Measurements from ENCODE around the gene TAL2.

Gene TAL2

GRCh38 chr9:105656131-105656921 is 5.9 kb upstream of the TAL2 start:
- peak overlapping the region; percentile 77 for H3K4me3 ChIP-seq
- H3K27ac ChIP-seq = no peak overlapping the region
- TF ChIP-seq, protein P1, sequence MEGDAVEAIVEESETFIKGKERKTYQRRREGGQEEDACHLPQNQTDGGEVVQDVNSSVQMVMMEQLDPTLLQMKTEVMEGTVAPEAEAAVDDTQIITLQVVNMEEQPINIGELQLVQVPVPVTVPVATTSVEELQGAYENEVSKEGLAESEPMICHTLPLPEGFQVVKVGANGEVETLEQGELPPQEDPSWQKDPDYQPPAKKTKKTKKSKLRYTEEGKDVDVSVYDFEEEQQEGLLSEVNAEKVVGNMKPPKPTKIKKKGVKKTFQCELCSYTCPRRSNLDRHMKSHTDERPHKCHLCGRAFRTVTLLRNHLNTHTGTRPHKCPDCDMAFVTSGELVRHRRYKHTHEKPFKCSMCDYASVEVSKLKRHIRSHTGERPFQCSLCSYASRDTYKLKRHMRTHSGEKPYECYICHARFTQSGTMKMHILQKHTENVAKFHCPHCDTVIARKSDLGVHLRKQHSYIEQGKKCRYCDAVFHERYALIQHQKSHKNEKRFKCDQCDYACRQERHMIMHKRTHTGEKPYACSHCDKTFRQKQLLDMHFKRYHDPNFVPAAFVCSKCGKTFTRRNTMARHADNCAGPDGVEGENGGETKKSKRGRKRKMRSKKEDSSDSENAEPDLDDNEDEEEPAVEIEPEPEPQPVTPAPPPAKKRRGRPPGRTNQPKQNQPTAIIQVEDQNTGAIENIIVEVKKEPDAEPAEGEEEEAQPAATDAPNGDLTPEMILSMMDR (IDR thresholded peaks at IDR 0.05) = no peak
- DNase-seq (ENCODE audit: low spot score) = no peak

DNA sequence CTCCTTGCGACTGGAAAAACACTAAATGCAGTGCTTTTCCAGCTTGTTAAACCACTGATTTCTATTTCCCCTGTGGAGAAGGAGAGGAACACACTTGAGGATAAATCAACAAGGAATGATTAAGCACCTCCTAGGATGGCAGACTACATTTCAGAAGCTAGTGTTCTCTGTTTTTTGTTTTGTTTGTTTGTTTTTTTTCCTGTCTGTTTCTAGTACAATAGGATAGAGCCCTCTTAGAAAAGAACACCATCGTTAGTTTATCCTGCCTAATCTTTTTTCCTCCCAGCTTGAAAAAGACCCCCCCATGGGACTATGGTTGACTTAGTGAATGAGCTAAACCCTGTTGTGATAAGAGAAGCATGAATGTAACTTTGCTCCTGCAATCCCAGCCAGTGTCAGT is 3.9 kb upstream of the TAL2 start:
- Histone ChIP-seq H3K27ac (no peak overlapping the region), H3K4me3 (no peak overlapping the region)
- DNase-seq (ENCODE audit: low spot score) = no peak
- TF ChIP-seq, protein P1 (IDR thresholded peaks at IDR 0.05) = no peak

GRCh38 chr9:105661011-105661410 is 1.2 kb upstream of the TAL2 start:
- DNase-seq (ENCODE audit: low spot score) = no peak
- TF ChIP-seq, protein P1 (IDR thresholded peaks at IDR 0.05) = no peak
- Histone ChIP-seq H3K27ac (no peak overlapping the region), H3K4me3 (no peak overlapping the region)

GRCh38 chr9:105663914-105664313 is 1.7 kb downstream of the TAL2 start:
- no peak for DNase-seq (ENCODE audit: low spot score)
- Histone ChIP-seq H3K4me3 (no peak overlapping the region), H3K27ac (no peak overlapping the region)
- TF ChIP-seq, protein P1 (IDR thresholded peaks at IDR 0.05) = no peak

DNA sequence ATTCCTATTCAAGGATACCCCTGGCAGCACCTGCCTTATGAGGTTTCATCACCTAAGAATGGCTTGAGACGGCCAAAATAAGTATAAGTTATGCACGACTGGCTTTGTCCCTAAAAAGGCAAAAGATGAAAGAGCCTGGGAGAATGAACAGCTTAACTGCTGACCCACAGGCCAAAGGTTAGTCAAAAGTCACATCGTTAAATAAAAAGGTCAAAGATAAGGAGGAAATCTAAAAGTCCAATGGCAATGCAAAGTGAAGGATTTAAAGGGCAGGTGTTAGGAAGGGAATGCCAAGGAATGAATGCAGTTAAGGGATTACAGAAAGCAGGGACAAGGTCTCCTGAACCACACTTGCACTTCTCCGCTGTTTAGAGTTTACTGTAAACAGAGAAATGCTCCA is 5.6 kb downstream of the TAL2 start:
- H3K4me3 ChIP-seq = no peak overlapping the region
- DNase-seq (ENCODE audit: low spot score) = no peak

GRCh38 chr9:105670315-105670714 is 8.1 kb downstream of the TAL2 start:
- TF ChIP-seq, protein P1 (IDR thresholded peaks at IDR 0.05) = no peak
- H3K4me3 ChIP-seq = no peak overlapping the region
- no peak overlapping the region for H3K27ac ChIP-seq
- no peak for DNase-seq (ENCODE audit: low spot score)

More for the DNA sequence above, 5.6 kb downstream of the TAL2 start:
- H3K27ac ChIP-seq = no peak overlapping the region
- TF ChIP-seq, protein P1 (IDR thresholded peaks at IDR 0.05) = no peak

DNA sequence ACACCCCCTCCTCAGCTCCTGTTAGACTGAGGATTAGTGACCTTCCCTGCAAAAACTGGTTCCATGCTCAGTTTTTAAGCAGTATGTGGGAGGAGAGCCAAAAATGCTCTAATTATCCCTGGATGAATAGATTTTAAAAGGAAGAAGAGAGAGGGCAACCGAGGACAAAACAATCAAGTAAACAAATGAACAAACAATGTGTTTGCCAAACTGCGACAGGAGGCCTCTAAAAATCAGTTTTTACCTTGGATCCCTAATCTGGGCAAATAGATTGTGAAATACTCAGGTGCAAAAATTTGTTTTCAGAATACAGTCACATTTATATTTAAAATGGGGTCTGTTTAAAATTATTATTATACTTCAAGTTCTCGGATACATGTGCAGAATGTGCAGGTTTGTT is 8.5 kb downstream of the TAL2 start:
- Histone ChIP-seq H3K27ac (no peak overlapping the region), H3K4me3 (no peak overlapping the region)
- no peak for DNase-seq (ENCODE audit: low spot score)
- TF ChIP-seq, protein P1 (IDR thresholded peaks at IDR 0.05) = no peak
